WTC11 (cell line): ENCODE measurements around the gene PSD4. TPM values are rescaled to one million over a fixed set of nuclear protein-coding genes. Genes with fewer than 3 reads are reported as not detected.

Source experiments
- ATAC-seq: fragments of 200-7000 bp; cut with Tn5 transposase; 2 replicates; pipeline ENCODE4 v1.10.0; 2021; ENCODE audit warnings: mild to moderate bottlenecking, moderate library complexity
- CTCF ChIA-PET: fragments of 300-600 bp; sonication (Branson Sonifier 250); formaldehyde crosslinking; loops from one replicate; lab custom pipeline; 2021; ENCODE audit warnings: antibody characterized with exemption; lab: Charles Lee
- POLR2A ChIA-PET: fragments of 350-600 bp; sonication (Branson Sonifier 250); formaldehyde crosslinking; loops from one replicate; lab custom pipeline; 2021; ENCODE audit warnings: antibody characterized with exemption; lab: Charles Lee
- DNase-seq: peaks from one replicate; pipeline ENCODE4 v3.0.0; 2021; ENCODE audit warnings: low spot score
- H3K27ac Mint-ChIP-seq: 2 replicates; pipeline ENCODE4 v1.8.0; 2021; ENCODE audit warnings: mixed read lengths
- H3K27me3 Mint-ChIP-seq: 2 replicates; pipeline ENCODE4 v1.8.0; 2021; ENCODE audit warnings: low read depth, mild to moderate bottlenecking, moderate library complexity, mixed read lengths
- H3K36me3 Mint-ChIP-seq: 2 replicates; pipeline ENCODE4 v1.8.0; 2021; ENCODE audit warnings: mixed read lengths
- H3K4me1 Mint-ChIP-seq: 2 replicates; pipeline ENCODE4 v1.8.0; 2022; ENCODE audit warnings: mixed read lengths
- H3K4me3 Mint-ChIP-seq: 2 replicates; pipeline ENCODE4 v1.8.0; 2021; ENCODE audit warnings: mild to moderate bottlenecking, moderate library complexity, mixed read lengths
- H3K9me3 Mint-ChIP-seq: 2 replicates; pipeline ENCODE4 v1.8.0; 2021; ENCODE audit warnings: mixed read lengths
- CREM ChIP-seq: sonication (generic); formaldehyde crosslinking; IDR thresholded peaks from 2 replicates; pipeline ENCODE4 v1.8.1; 2022; ENCODE audit warnings: mild to moderate bottlenecking, missing genetic modification reagents, moderate library complexity
- ETV6 ChIP-seq: sonication (generic); formaldehyde crosslinking; IDR thresholded peaks from 2 replicates; pipeline ENCODE4 v1.8.1; 2022; ENCODE audit warnings: mild to moderate bottlenecking, missing genetic modification reagents
- HMGA2 ChIP-seq: fragments of 250-450 bp; sonication (Bioruptor Pico); IDR thresholded peaks from 2 replicates; pipeline ENCODE4 v1.4.0; 2021; ENCODE audit warnings: mild to moderate bottlenecking, moderate library complexity
- IRF2 ChIP-seq: sonication (generic); formaldehyde crosslinking; IDR thresholded peaks from 2 replicates; pipeline ENCODE4 v1.8.0; 2022; ENCODE audit warnings: low read depth, missing genetic modification reagents, borderline replicate concordance
- MXD4 ChIP-seq: fragments of 250-450 bp; sonication (Bioruptor Pico); IDR thresholded peaks from 2 replicates; pipeline ENCODE4 v1.8.0; 2021; ENCODE audit warnings: mild to moderate bottlenecking, moderate library complexity, borderline replicate concordance
- NFE2L1 ChIP-seq: sonication (generic); formaldehyde crosslinking; IDR thresholded peaks from 2 replicates; pipeline ENCODE4 v1.8.1; 2023; ENCODE audit warnings: missing genetic modification reagents
- RELA ChIP-seq: sonication (generic); formaldehyde crosslinking; IDR thresholded peaks from 2 replicates; pipeline ENCODE4 v1.8.1; 2022; ENCODE audit warnings: missing genetic modification reagents, mild to moderate bottlenecking, borderline replicate concordance
- TP53 ChIP-seq: sonication (generic); formaldehyde crosslinking; IDR thresholded peaks from 2 replicates; pipeline ENCODE4 v1.8.1; 2023; ENCODE audit warnings: mild to moderate bottlenecking, missing genetic modification reagents
- ZNF121 ChIP-seq: sonication (generic); formaldehyde crosslinking; IDR thresholded peaks from 2 replicates; pipeline ENCODE4 v1.8.0; 2023; ENCODE audit warnings: missing genetic modification reagents
- ZNF138 ChIP-seq: sonication (generic); formaldehyde crosslinking; conservative IDR thresholded peaks from 2 replicates; pipeline ENCODE4 v1.8.1; 2022; ENCODE audit warnings: mild to moderate bottlenecking, moderate library complexity, missing genetic modification reagents
- ZNF219 ChIP-seq: sonication (generic); formaldehyde crosslinking; IDR thresholded peaks from 2 replicates; pipeline ENCODE4 v1.8.0; 2023; ENCODE audit warnings: missing genetic modification reagents, mild to moderate bottlenecking, borderline replicate concordance
- ZNF423 ChIP-seq: fragments of 250-450 bp; sonication (Bioruptor Pico); IDR thresholded peaks from 2 replicates; pipeline ENCODE4 v2.1.2; 2022; ENCODE audit warnings: mild to moderate bottlenecking, moderate library complexity
- total RNA-seq: library from RNA; stranded (reverse); gene quantifications from 3 replicates; pipeline ENCODE4 v1.2.3, GENCODE V29; 2021
- TF ChIP-seq, protein P1 (sequence below): fragments of 250-450 bp; sonication (Bioruptor Pico); IDR thresholded peaks from 2 replicates; pipeline ENCODE4 v1.8.0; 2021; ENCODE audit warnings: mild to moderate bottlenecking
- TF ChIP-seq, protein P2 (sequence below): sonication (generic); formaldehyde crosslinking; IDR thresholded peaks from 2 replicates; pipeline ENCODE4 v1.8.1; 2023; ENCODE audit warnings: mild to moderate bottlenecking, missing genetic modification reagents
- TF ChIP-seq, protein P3 (sequence below): fragments of 200-600 bp; IDR thresholded peaks from 2 replicates; pipeline ENCODE4 v1.8.0; 2022; ENCODE audit warnings: antibody characterized with exemption
- TF ChIP-seq, protein P4 (sequence below): fragments of 250-450 bp; sonication (Bioruptor Pico); IDR thresholded peaks from 2 replicates; pipeline ENCODE4 v1.9.0; 2021; ENCODE audit warnings: moderate library complexity, mild to moderate bottlenecking, inconsistent platforms, borderline replicate concordance

The PSD4 gene
- total RNA-seq, 1 experiment from 2014 or later: 1.5 TPM

DNA sequence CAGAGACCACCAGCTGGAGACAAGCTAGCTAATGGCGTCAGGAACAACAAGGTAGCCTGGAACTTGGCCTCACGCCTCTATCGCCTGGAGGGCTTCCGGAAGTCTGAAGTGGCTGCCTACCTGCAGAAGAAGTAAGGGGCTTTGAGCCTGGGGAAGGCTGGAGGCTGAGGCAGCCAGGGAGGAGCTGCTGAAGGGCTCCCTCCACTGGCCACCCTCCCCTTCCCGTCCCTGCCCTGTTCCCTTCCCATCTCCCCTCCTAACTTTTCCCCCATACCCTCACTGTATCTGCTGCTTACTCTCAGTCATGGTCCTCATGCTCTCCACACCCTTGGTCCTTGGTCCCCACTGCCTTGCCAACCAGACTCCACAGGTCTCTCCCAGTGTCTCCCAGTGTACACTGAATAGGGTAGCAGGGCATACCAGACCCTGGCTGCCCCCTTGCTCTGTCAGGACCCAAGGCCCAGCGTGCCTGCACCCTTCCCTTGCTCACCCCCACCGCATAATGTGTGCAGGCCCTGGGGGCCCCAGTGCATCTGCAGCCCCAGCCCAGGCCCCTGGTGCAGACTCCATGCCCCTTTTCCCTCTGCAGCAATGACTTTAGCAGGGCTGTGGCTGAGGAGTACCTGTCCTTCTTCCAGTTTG, 18.8 kb downstream of the PSD4 start:
- Mint-ChIP-seq H3K4me1 (peaks cover 12% of the 10 kb centered on the region), H3K27ac (no peak overlapping the region), H3K36me3 (no peaks in the 10 kb centered on the region), H3K9me3 (no peaks in the 10 kb centered on the region), H3K27me3 (peaks cover 10% of the 10 kb centered on the region), H3K4me3 (no peak overlapping the region)
- DNase-seq: peak; percentile 44
- POLR2A ChIA-PET: no interaction called here
- TF ChIP-seq, protein P1, sequence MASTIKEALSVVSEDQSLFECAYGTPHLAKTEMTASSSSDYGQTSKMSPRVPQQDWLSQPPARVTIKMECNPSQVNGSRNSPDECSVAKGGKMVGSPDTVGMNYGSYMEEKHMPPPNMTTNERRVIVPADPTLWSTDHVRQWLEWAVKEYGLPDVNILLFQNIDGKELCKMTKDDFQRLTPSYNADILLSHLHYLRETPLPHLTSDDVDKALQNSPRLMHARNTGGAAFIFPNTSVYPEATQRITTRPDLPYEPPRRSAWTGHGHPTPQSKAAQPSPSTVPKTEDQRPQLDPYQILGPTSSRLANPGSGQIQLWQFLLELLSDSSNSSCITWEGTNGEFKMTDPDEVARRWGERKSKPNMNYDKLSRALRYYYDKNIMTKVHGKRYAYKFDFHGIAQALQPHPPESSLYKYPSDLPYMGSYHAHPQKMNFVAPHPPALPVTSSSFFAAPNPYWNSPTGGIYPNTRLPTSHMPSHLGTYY: no peak
- TF ChIP-seq ETV6 (CRISPR knock-in tag) (no peak), MXD4 (no peak), IRF2 (CRISPR knock-in tag) (no peak)
- TF ChIP-seq, protein P2, sequence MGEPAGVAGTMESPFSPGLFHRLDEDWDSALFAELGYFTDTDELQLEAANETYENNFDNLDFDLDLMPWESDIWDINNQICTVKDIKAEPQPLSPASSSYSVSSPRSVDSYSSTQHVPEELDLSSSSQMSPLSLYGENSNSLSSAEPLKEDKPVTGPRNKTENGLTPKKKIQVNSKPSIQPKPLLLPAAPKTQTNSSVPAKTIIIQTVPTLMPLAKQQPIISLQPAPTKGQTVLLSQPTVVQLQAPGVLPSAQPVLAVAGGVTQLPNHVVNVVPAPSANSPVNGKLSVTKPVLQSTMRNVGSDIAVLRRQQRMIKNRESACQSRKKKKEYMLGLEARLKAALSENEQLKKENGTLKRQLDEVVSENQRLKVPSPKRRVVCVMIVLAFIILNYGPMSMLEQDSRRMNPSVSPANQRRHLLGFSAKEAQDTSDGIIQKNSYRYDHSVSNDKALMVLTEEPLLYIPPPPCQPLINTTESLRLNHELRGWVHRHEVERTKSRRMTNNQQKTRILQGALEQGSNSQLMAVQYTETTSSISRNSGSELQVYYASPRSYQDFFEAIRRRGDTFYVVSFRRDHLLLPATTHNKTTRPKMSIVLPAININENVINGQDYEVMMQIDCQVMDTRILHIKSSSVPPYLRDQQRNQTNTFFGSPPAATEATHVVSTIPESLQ (CRISPR knock-in tag): no peak
- ATAC-seq: peak; percentile 97
- CTCF ChIA-PET: interaction anchor here (0.8 to 3.6 kb wide), 9 partner anchors 12 to 215 kb away, joined by 3 to 30 read pairs (median 4); no protein-coding TSS in a partner anchor

DNA sequence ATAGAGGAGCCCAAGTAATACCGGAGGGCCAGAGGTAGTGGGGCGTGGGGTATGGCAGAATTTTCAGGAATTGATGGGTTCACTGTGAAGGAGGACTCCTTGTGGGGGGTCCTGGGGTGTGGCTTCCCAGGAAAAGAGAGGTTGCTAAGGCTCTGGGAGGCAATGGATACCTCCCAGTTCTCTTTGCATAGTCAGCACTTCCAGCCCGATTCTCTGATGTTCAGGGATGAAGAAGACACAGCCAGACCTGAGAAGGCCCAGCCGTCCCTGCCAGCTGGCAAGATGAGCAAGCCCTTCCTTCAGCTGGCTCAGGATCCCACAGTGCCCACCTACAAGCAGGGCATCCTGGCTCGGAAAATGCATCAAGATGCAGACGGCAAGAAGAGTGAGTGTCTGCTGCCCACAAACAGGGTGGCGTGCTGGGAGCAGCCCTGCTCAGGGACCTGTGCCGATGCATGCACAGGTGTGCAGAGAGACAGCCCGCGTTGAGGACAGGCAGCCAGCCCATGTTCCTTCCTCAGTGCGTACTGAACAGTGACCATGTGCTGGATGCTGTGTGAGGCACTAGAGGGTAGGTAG, 22.2 kb downstream of the PSD4 start:
- DNase-seq (no peak), ATAC-seq (no peak)
- CTCF ChIA-PET: interaction anchor here (7.9 kb wide), 1 partner anchor 59 kb away, joined by 155 read pairs; no protein-coding TSS in a partner anchor
- TF ChIP-seq ETV6 (CRISPR knock-in tag) (no peak), ZNF219 (CRISPR knock-in tag) (no peak), RELA (no peak), HMGA2 (no peak)
- peaks cover 21% of the 10 kb centered on the region for H3K27me3 Mint-ChIP-seq
- H3K36me3 Mint-ChIP-seq: no peaks in the 10 kb centered on the region
- POLR2A ChIA-PET: no interaction called here
- no peaks in the 10 kb centered on the region for H3K9me3 Mint-ChIP-seq
- no peaks in the 10 kb centered on the region; the same call in 1 of the 2 replicates for H3K4me1 Mint-ChIP-seq
- H3K27ac Mint-ChIP-seq: no peak overlapping the region
- H3K4me3 Mint-ChIP-seq: no peak overlapping the region

DNA sequence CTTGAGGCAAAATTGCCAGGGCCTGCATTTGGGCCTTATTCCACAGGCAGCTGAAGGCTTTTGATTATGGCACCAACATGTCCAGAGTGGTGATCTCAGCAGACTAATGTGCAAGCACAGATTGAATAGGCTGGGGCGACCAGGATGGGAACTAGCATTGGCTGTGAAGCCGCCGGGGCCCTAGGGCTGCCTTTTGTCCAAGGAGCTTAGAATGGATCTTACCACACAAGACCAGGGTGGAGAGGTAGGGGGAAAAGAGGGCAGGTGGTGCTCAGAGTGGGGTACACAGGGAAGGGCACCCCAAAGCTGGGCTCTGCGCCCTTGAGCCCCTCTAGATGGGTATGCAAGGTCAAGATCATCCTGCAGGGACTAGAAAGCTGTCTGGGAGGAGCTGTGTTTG, 23.1 kb downstream of the PSD4 start:
- no peak for DNase-seq
- no peak for ATAC-seq
- POLR2A ChIA-PET: no interaction called here
- TF ChIP-seq, protein P3, sequence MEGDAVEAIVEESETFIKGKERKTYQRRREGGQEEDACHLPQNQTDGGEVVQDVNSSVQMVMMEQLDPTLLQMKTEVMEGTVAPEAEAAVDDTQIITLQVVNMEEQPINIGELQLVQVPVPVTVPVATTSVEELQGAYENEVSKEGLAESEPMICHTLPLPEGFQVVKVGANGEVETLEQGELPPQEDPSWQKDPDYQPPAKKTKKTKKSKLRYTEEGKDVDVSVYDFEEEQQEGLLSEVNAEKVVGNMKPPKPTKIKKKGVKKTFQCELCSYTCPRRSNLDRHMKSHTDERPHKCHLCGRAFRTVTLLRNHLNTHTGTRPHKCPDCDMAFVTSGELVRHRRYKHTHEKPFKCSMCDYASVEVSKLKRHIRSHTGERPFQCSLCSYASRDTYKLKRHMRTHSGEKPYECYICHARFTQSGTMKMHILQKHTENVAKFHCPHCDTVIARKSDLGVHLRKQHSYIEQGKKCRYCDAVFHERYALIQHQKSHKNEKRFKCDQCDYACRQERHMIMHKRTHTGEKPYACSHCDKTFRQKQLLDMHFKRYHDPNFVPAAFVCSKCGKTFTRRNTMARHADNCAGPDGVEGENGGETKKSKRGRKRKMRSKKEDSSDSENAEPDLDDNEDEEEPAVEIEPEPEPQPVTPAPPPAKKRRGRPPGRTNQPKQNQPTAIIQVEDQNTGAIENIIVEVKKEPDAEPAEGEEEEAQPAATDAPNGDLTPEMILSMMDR: no peak
- TF ChIP-seq ZNF423 (CRISPR knock-in tag) (no peak), TP53 (CRISPR knock-in tag) (no peak), NFE2L1 (CRISPR knock-in tag) (no peak), ZNF121 (CRISPR knock-in tag) (no peak), CREM (CRISPR knock-in tag) (no peak), ZNF138 (CRISPR knock-in tag) (no peak)
- TF ChIP-seq, protein P4, sequence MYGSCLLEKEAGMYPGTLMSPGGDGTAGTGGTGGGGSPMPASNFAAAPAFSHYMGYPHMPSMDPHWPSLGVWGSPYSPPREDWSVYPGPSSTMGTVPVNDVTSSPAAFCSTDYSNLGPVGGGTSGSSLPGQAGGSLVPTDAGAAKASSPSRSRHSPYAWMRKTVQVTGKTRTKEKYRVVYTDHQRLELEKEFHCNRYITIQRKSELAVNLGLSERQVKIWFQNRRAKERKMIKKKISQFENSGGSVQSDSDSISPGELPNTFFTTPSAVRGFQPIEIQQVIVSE (CRISPR knock-in tag): no peak
- Mint-ChIP-seq H3K4me1 (no peaks in the 10 kb centered on the region; the same call in 1 of the 2 replicates), H3K9me3 (no peaks in the 10 kb centered on the region), H3K27ac (no peak overlapping the region), H3K4me3 (peak overlapping the region; percentile 6), H3K36me3 (no peaks in the 10 kb centered on the region), H3K27me3 (peaks cover 22% of the 10 kb centered on the region)
- CTCF ChIA-PET: interaction anchor here (0.6 to 7.9 kb wide), 2 partner anchors 60 to 185 kb away, joined by 4 to 155 read pairs; no protein-coding TSS in a partner anchor
